Esophagus squamous epithelium (tissue), 4 donors: ENCODE data around the gene RHEBL1.

Experiments
- POLR2A ChIP-seq, 4 donors: fragments of 450-650 bp; IDR thresholded peaks; one replicate each; pipeline ENCODE4 v1.6.1; 2017; ENCODE audit warnings: antibody characterized with exemption in 4 of 4, mild to moderate bottlenecking in 4 of 4, moderate library complexity in 3 of 4
- TF ChIP-seq, protein P1 (sequence below), 6 experiments: fragments of 450-650 bp in 4 of 6; fragments of 200-600 bp in 2 of 6; sonication (generic) in 2 of 6; IDR thresholded peaks; one replicate each; pipeline ENCODE4 v1.5.1; 2016 to 2019; ENCODE audit warnings: antibody characterized with exemption in 6 of 6, mild to moderate bottlenecking in 4 of 6, moderate library complexity in 4 of 6

DNA sequence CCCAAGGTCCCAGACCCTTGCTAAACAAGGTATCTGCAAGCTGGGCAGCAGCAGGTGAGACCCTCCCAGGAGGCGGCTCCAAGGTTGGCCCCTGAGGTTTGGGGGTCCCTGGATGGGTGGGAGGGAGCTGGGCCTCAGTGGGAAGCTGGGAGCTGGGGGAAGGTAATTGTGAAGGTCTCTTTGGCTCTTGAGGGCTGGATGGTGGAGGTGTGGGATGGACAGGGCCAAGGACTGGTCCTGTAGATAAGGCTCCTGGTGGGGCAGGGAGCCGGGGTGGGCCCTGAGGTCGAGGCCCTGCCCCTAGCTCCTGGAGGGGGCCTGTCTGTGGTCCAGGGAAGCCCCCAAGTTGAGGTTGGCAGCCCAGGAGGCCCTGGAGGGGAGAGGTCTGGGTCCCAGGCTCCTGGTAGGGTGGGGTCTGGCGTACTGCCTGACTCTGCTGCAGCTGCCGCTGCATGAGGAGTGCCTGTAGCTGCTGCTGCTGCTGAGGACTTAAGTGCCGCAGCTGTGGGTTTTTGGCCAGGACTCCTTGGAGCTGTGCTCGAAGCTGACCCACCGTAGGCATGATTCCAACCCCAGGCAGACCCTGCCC is 38.1 kb downstream of the RHEBL1 start:
- TF ChIP-seq, protein P1, sequence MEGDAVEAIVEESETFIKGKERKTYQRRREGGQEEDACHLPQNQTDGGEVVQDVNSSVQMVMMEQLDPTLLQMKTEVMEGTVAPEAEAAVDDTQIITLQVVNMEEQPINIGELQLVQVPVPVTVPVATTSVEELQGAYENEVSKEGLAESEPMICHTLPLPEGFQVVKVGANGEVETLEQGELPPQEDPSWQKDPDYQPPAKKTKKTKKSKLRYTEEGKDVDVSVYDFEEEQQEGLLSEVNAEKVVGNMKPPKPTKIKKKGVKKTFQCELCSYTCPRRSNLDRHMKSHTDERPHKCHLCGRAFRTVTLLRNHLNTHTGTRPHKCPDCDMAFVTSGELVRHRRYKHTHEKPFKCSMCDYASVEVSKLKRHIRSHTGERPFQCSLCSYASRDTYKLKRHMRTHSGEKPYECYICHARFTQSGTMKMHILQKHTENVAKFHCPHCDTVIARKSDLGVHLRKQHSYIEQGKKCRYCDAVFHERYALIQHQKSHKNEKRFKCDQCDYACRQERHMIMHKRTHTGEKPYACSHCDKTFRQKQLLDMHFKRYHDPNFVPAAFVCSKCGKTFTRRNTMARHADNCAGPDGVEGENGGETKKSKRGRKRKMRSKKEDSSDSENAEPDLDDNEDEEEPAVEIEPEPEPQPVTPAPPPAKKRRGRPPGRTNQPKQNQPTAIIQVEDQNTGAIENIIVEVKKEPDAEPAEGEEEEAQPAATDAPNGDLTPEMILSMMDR (IDR thresholded peaks at IDR 0.05): no peak
- TF ChIP-seq POLR2A (IDR thresholded peaks at IDR 0.05): no peak
